Measurements from ENCODE around the gene EBF3. TPM values are rescaled to one million over a fixed set of nuclear protein-coding genes. Genes with fewer than 3 reads are reported as not detected.

Gene EBF3
- total RNA-seq, 1 donor from 2014 or later: 0.26 TPM

DNA sequence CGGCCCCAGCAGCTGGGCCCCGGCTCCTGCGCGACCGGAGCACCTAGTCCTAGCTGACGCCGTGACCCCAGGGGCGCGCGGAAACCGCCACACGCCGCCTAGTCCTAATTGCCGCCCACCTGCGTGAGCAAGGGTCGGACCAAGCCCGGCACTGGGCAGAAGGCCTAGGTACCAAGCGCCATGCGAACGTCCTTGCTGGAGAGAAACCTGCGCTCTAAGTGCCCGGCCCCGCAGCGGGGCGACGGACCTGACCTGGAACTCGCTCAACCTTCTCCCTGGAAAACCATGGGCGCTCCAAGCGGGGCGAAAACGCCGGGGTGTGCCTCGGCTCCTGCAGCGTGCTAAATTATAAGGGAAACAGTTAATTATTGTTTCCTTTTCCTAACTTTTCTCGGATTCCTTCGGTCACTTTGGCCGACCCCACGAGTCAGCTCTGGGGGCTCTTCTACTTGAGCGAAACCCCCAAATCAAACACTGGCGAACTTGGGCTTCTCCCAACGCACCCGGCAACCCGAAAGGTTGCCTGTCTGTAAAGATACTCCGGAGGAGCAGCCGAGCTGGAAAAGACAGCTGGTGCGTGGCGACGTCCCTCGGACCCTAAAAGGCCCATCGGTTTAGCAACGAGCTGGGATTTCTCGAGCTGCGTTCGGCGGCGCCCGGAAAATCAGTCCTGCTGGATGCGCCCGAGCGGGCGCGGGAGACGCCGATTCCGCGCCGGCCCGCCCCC, 5.3 kb upstream of the EBF3 start:
- Histone ChIP-seq H3K27me3 (ENCODE audit: control insufficient read depth, insufficient read depth, low read length) (peaks cover 67% of the 10 kb centered on the region), H3K36me3 (ENCODE audit: control insufficient read depth, insufficient read depth, low read length) (no peaks in the 10 kb centered on the region), H3K4me3 (ENCODE audit: low read depth, low read length) (no peak overlapping the region)
- DNase-seq (ENCODE audit: low read depth): no peak
- TF ChIP-seq CTCF (IDR thresholded peaks at IDR 0.05; ENCODE audit: insufficient read depth, low read length, severe bottlenecking): no peak
- no peak for FAIRE-seq

DNA sequence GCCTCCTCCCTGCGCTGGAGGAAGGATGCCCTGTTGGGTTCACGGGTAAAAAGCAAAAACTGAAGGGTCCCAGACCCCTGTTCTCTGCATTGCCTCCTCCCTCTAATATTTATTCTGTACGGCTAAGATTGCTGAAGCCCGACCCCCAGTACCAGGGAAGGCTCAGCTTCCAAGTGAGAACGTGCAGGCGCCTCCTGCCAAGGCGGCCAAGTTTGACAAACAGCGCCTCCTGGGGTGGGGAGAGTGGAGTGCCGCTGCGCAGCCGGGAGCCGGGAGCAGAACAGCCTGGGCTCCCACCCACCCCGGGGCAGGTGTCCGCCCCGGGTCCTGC, 4.7 kb upstream of the EBF3 start:
- Histone ChIP-seq H3K36me3 (ENCODE audit: control insufficient read depth, insufficient read depth, low read length) (no peaks in the 10 kb centered on the region), H3K27me3 (ENCODE audit: control insufficient read depth, insufficient read depth, low read length) (peaks cover 67% of the 10 kb centered on the region), H3K4me3 (ENCODE audit: low read depth, low read length) (no peak overlapping the region)
- DNase-seq (ENCODE audit: low read depth): no peak
- peak; percentile 58 for TF ChIP-seq CTCF (IDR thresholded peaks at IDR 0.05; ENCODE audit: insufficient read depth, low read length, severe bottlenecking)
- FAIRE-seq: no peak

DNA sequence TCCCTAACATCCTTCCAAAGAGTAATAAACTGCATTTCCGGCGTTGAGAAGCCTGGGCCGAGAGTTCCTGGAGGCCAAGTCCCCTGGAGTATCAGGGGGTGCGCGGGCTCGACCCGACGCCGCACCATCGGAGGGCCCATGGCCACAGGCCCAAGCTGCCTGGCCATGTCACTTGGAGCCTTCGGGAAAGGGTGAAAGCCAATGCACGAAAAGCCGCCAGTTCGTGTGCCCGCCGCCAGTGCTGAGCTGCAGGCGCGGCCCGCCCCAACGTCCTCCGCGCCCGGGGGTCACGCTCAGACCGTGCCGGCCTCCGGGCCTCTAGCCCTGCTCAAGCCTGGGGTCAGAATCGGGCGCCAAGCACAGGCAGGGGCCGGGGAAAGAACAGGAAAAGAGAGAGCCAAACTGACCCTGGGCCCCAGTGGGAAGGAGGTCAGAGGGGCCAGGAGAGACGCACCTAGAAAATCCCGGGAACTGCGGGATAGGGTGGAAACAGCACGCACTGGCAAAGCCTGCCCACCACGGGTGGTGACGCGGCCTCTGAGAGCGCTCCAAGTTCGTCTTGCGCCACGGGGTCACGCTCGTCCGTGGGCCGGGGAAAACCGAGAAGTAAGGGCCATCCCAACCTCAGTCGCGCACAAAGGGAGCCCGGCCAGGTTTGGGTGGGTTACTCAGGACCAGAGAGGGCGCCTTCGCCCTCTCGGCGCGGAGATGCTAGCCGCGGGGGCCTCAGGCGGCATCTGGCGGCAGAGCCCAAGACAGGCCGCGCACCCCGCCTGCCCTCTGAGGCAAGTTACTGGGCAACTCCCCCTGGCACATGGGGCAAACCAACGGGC, 4.2 kb upstream of the EBF3 start:
- H3K4me3 ChIP-seq (ENCODE audit: low read depth, low read length): no peak overlapping the region
- FAIRE-seq: no peak
- peaks cover 64% of the 10 kb centered on the region for H3K27me3 ChIP-seq (ENCODE audit: control insufficient read depth, insufficient read depth, low read length)
- TF ChIP-seq CTCF (IDR thresholded peaks at IDR 0.05; ENCODE audit: insufficient read depth, low read length, severe bottlenecking): no peak
- no peaks in the 10 kb centered on the region for H3K36me3 ChIP-seq (ENCODE audit: control insufficient read depth, insufficient read depth, low read length)
- no peak for DNase-seq (ENCODE audit: low read depth)

GRCh38 chr10:129967579-129968019, 3.5 kb upstream of the EBF3 start:
- no peak for DNase-seq (ENCODE audit: low read depth)
- no peak for FAIRE-seq
- no peaks in the 10 kb centered on the region for H3K36me3 ChIP-seq (ENCODE audit: control insufficient read depth, insufficient read depth, low read length)

DNA sequence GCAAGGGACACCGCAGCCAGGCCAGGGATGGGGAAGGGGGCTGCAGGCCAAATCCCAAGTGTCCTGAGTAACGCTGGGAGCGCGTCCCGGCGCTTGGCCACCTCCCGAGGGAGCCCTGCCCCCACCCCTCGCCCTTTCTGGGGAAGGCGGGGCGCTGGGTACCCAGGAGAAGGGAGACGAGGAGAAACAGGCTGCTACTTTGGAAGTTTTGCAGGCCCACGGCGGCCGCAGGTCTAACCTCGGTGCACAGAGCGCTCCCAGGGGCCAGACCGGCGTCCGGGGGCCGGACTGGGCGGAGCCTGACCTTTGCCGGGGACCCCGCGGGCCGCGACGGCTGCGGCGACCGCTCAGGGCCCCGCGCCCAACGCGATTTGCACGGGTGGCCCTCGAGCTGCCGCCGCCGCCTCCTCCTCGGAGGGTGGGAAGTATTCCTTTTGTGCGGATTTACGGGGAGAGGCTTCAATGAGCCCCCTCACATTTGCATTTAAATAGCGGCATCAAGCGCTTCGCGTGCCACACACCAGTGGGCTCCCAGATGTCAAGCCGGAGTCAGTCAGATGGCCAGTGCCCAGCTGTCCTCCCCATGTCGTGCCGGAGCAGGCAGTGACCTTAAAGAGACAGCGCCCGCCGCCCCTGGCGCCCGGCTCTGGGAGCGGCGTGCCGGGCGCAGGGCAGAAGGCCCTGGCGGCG, 3.0 kb upstream of the EBF3 start:
- FAIRE-seq: no peak
- Histone ChIP-seq H3K36me3 (ENCODE audit: control insufficient read depth, insufficient read depth, low read length) (no peaks in the 10 kb centered on the region), H3K27me3 (ENCODE audit: control insufficient read depth, insufficient read depth, low read length) (peaks cover 68% of the 10 kb centered on the region), H3K4me3 (ENCODE audit: low read depth, low read length) (no peak overlapping the region)
- no peak for TF ChIP-seq CTCF (IDR thresholded peaks at IDR 0.05; ENCODE audit: insufficient read depth, low read length, severe bottlenecking)
- DNase-seq (ENCODE audit: low read depth): no peak

More at GRCh38 chr10:129967579-129968019, 3.5 kb upstream of the EBF3 start:
- H3K27me3 ChIP-seq (ENCODE audit: control insufficient read depth, insufficient read depth, low read length): peaks cover 68% of the 10 kb centered on the region
- no peak overlapping the region for H3K4me3 ChIP-seq (ENCODE audit: low read depth, low read length)
- TF ChIP-seq CTCF (IDR thresholded peaks at IDR 0.05; ENCODE audit: insufficient read depth, low read length, severe bottlenecking): no peak

All from bronchial epithelial cell (primary cell).